HepG2 (cell line): ENCODE measurements around the gene SEPTIN5. TPM values are rescaled to one million over a fixed set of nuclear protein-coding genes. Genes with fewer than 3 reads are reported as not detected.

ENCODE experiments used
- ATAC-seq: fragments of 200-7000 bp; cut with Tn5 transposase; 3 replicates; pipeline ENCODE4 v1.9.1; 2020; ENCODE audit warnings: mild to moderate bottlenecking, moderate library complexity
- BruUV-seq: library from RNA; stranded (reverse); fragments of 400-500 nt; replicated peaks from 2 replicates; lab custom pipeline; 2021; lab: Mats Ljungman, UMichigan
- CTCF ChIA-PET: fragments of 300-600 bp; formaldehyde crosslinking; extraction: SDS; loops from one replicate; lab custom pipeline; 2021; ENCODE audit warnings: low total read pairs, inconsistent platforms, low intra/inter-chr PET ratio; lab: Yijun Ruan, JAX
- POLR2A ChIA-PET: fragments of 350-600 bp; sonication (Branson Sonifier 250); formaldehyde crosslinking; loops from one replicate; lab custom pipeline; 2020; ENCODE audit warnings: antibody characterized with exemption, inconsistent platforms; lab: Yijun Ruan, JAX
- DNase-seq: peaks from one replicate; pipeline ENCODE4 v3.0.0-alpha.2; 2015; ENCODE audit warnings: low spot score
- FAIRE-seq: peaks from 3 replicates; lab custom pipeline; 2011; peaks lifted over from hg19 to GRCh38; lab: Jason Lieb, UNC
- H2AFZ ChIP-seq: one replicate; pipeline ENCODE4 v1.6.1; 2011; ENCODE audit warnings: low read length, inconsistent platforms
- H3K27ac ChIP-seq: fragments of 300-600 bp; 3 replicates; pipeline ENCODE4 v1.8.0; 2011; ENCODE audit warnings: mixed run types, mild to moderate bottlenecking, mixed read lengths, low read length, inconsistent platforms; ENCODE audit not compliant: insufficient read depth; ENCODE audit errors: extremely low read length
- H3K27me3 ChIP-seq, 2 experiments: fragments of 200-600 bp in 1 of 2; 2 replicates in 1 of 2; 3 replicates in 1 of 2; pipeline versions ENCODE4 v1.6.0 to v1.8.0; 2011; ENCODE audit warnings: low read length in 2 of 2, mild to moderate bottlenecking in 2 of 2, moderate library complexity in 2 of 2, inconsistent platforms in 1 of 2; ENCODE audit not compliant: insufficient read depth in 2 of 2, control insufficient read depth in 1 of 2
- H3K36me3 ChIP-seq, 2 experiments: fragments of 200-600 bp in 1 of 2; replicated peaks in 1 of 2; 2 replicates in 1 of 2; 3 replicates in 1 of 2; pipeline versions ENCODE4 v1.5.1 to v1.8.0; 2011; ENCODE audit warnings: low read length in 2 of 2, inconsistent platforms in 1 of 2; ENCODE audit not compliant: insufficient read depth in 2 of 2, control insufficient read depth in 1 of 2
- H3K4me1 ChIP-seq: 2 replicates; pipeline ENCODE4 v1.5.1; 2012; ENCODE audit warnings: low read length, inconsistent platforms; ENCODE audit not compliant: insufficient read depth
- H3K4me2 ChIP-seq: 2 replicates; pipeline ENCODE4 v1.6.0; 2011; ENCODE audit warnings: low read depth, low read length, inconsistent platforms
- H3K4me3 ChIP-seq, 3 experiments: fragments of 200-600 bp in 1 of 3; sonication (generic), shearing (Covaris generic) in 1 of 3; replicated peaks in 1 of 3; 2 replicates each; pipeline ENCODE4 v1.5.1; 2011 to 2016; ENCODE audit warnings: low read length in 3 of 3, inconsistent platforms in 2 of 3, low read depth in 2 of 3, mild to moderate bottlenecking in 2 of 3, control low read depth in 1 of 3, mixed read lengths in 1 of 3; ENCODE audit not compliant: insufficient read depth in 1 of 3
- H3K79me2 ChIP-seq: one replicate; pipeline ENCODE4 v1.6.1; 2011; ENCODE audit warnings: low read length, inconsistent platforms; ENCODE audit not compliant: insufficient read depth
- H3K9ac ChIP-seq: 2 replicates; pipeline ENCODE4 v1.6.0; 2011; ENCODE audit warnings: mild to moderate bottlenecking, low read depth, low read length, inconsistent platforms; ENCODE audit not compliant: insufficient read depth
- H3K9me3 ChIP-seq: 2 replicates; pipeline ENCODE4 v1.5.1; 2012; ENCODE audit warnings: mild to moderate bottlenecking, low read length
- H4K20me1 ChIP-seq: 2 replicates; pipeline ENCODE4 v1.6.0; 2011; ENCODE audit warnings: inconsistent platforms, mild to moderate bottlenecking, low read length, moderate library complexity; ENCODE audit not compliant: insufficient read depth
- CENPX ChIP-seq: sonication (generic); formaldehyde crosslinking; IDR thresholded peaks from 2 replicates; pipeline ENCODE4 v1.9.0; 2021; ENCODE audit warnings: mild to moderate bottlenecking, missing genetic modification reagents, moderate library complexity
- PRDM10 ChIP-seq: sonication (generic); formaldehyde crosslinking; IDR thresholded peaks from 2 replicates; pipeline ENCODE4 v1.4.0; 2020; ENCODE audit warnings: low read depth, missing genetic modification reagents
- REPIN1 ChIP-seq: sonication (generic); formaldehyde crosslinking; IDR thresholded peaks from 2 replicates; pipeline ENCODE4 v1.8.0; 2022; ENCODE audit warnings: missing genetic modification reagents, low read depth, mild to moderate bottlenecking, borderline replicate concordance
- RFXANK ChIP-seq: IDR thresholded peaks from 2 replicates; pipeline ENCODE4 v1.6.1; 2016
- TOPORS ChIP-seq: sonication (generic); formaldehyde crosslinking; IDR thresholded peaks from 2 replicates; pipeline ENCODE4 v1.8.0; 2023; ENCODE audit warnings: mild to moderate bottlenecking, missing genetic modification reagents
- ZBTB49 ChIP-seq: sonication (generic); formaldehyde crosslinking; IDR thresholded peaks from 2 replicates; pipeline ENCODE4 v1.4.0; 2020; ENCODE audit warnings: missing genetic modification reagents, borderline replicate concordance
- ZNF3 ChIP-seq: IDR thresholded peaks from 2 replicates; pipeline ENCODE4 v1.7.0; 2017; ENCODE audit warnings: inconsistent platforms
- ZNF34 ChIP-seq: sonication (generic); formaldehyde crosslinking; IDR thresholded peaks from 2 replicates; pipeline ENCODE4 v1.4.0; 2020; ENCODE audit warnings: mild to moderate bottlenecking, missing genetic modification reagents, borderline replicate concordance
- ZNF432 ChIP-seq: sonication (generic); formaldehyde crosslinking; IDR thresholded peaks from 2 replicates; pipeline ENCODE4 v1.5.0; 2020; ENCODE audit warnings: missing genetic modification reagents, mild to moderate bottlenecking, borderline replicate concordance
- ZNF720 ChIP-seq: sonication (generic); formaldehyde crosslinking; IDR thresholded peaks from 2 replicates; pipeline ENCODE4 v1.4.0; 2020; ENCODE audit warnings: missing genetic modification reagents
- WGBS: methylation state at CpG from one replicate; pipeline ENCODE4 v1.1.6; 2017; ENCODE audit warnings: low lambda C conversion rate; 5-methylcytosine and 5-hydroxymethylcytosine counted together
- in situ Hi-C: cut with HindIII; loops from 2 replicates; pipeline ENCODE4 v1.10.0; 2017; ENCODE audit warnings: low pct_unique_long_range_greater_than_20kb; ENCODE audit not compliant: extremely low pct_ligation_motif_present
- intact Hi-C: fragments of 100-400 bp; cut with micrococcal nuclease; formaldehyde crosslinking; loops from one replicate; pipeline ENCODE4 v1.10.0; 2022; ENCODE audit not compliant: unreplicated experiment
- polyA plus RNA-seq, 8 experiments: library from polyadenylated mRNA; depleted of rRNA in 3 of 8; stranded (reverse) in 7 of 8; unstranded in 1 of 8; fragments of >200 nt; fragmentation: Illumina TruSeq in 4 of 8; extraction: Trizol in 4 of 8; gene quantifications; 2 replicates each; pipeline versions ENCODE4 v1.2.1 to v1.2.3, GENCODE V29; 2011 to 2016; ENCODE audit warnings: low read depth in 4 of 8, missing spikeins in 1 of 8, mixed read lengths in 1 of 8; ENCODE audit not compliant: insufficient read depth in 1 of 8
- total RNA-seq, 5 experiments: library from RNA; depleted of rRNA; stranded (reverse); fragments of >200 nt; fragmentation: Illumina TruSeq; extraction: Trizol; gene quantifications; 2 replicates each; pipeline ENCODE4 v1.2.3, GENCODE V29; 2016; ENCODE audit warnings: low read depth in 1 of 5
- TF ChIP-seq, protein P1 (sequence below): sonication (generic); formaldehyde crosslinking; IDR thresholded peaks from 2 replicates; pipeline ENCODE4 v1.4.0; 2020; ENCODE audit warnings: missing genetic modification reagents, borderline replicate concordance

The SEPTIN5 gene
- total and polyA plus RNA-seq, 2 of the 13 experiments (the other 11 are each of a cell fraction or from before 2014, with no cell fraction given), result 0.33 TPM; not detected in 1

GRCh38 chr22:19667872-19668740 is 46.2 kb upstream of the SEPTIN5 start (continued):
- TF ChIP-seq CENPX (CRISPR knock-in tag), result no peak
- no peak for TF ChIP-seq RFXANK (CRISPR knock-in tag)

- WGBS, result 46% methylated on average over 9 of the region's 10 CpGs
- TF ChIP-seq, protein P1, sequence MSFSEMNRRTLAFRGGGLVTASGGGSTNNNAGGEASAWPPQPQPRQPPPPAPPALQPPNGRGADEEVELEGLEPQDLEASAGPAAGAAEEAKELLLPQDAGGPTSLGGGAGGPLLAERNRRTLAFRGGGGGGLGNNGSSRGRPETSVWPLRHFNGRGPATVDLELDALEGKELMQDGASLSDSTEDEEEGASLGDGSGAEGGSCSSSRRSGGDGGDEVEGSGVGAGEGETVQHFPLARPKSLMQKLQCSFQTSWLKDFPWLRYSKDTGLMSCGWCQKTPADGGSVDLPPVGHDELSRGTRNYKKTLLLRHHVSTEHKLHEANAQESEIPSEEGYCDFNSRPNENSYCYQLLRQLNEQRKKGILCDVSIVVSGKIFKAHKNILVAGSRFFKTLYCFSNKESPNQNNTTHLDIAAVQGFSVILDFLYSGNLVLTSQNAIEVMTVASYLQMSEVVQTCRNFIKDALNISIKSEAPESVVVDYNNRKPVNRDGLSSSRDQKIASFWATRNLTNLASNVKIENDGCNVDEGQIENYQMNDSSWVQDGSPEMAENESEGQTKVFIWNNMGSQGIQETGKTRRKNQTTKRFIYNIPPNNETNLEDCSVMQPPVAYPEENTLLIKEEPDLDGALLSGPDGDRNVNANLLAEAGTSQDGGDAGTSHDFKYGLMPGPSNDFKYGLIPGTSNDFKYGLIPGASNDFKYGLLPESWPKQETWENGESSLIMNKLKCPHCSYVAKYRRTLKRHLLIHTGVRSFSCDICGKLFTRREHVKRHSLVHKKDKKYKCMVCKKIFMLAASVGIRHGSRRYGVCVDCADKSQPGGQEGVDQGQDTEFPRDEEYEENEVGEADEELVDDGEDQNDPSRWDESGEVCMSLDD (CRISPR knock-in tag), result no peak
- TF ChIP-seq TOPORS, result no peak
- no peak for TF ChIP-seq ZNF432 (CRISPR knock-in tag)
- no peak for TF ChIP-seq ZNF720 (CRISPR knock-in tag)
- TF ChIP-seq ZBTB49 (CRISPR knock-in tag), result no peak
- no peak for TF ChIP-seq ZNF34 (CRISPR knock-in tag)
- no peak for TF ChIP-seq ZNF3 (CRISPR knock-in tag)
- TF ChIP-seq REPIN1 (CRISPR knock-in tag), result no peak
- no peak for TF ChIP-seq PRDM10 (CRISPR knock-in tag)
Observed at GRCh38 chr22:19668748-19669147, 45.6 kb upstream of the SEPTIN5 start.

More at GRCh38 chr22:19668748-19669147, 45.6 kb upstream of the SEPTIN5 start:
- H3K9ac ChIP-seq, result no peak overlapping the region
- CTCF ChIA-PET, result no interaction called here
- DNase-seq (no peak), ATAC-seq (no peak), FAIRE-seq (no peak)
- no peaks in the 10 kb centered on the region for H3K79me2 ChIP-seq
- no peak overlapping the region for H3K4me2 ChIP-seq
- POLR2A ChIA-PET, result no interaction called here
- peaks cover 4 to 54% of the 10 kb centered on the region in 2 experiments; a peak in 4 of 5 replicates for H3K27me3 ChIP-seq
- H3K9me3 ChIP-seq, result no peaks in the 10 kb centered on the region
- no peaks in the 10 kb centered on the region for H3K36me3 ChIP-seq
- H3K27ac ChIP-seq, result no peak overlapping the region
- BruUV-seq, result no TSS peak
- H2AFZ ChIP-seq, result no peak overlapping the region
- H4K20me1 ChIP-seq, result no peaks in the 10 kb centered on the region; the same call in 1 of the 2 replicates
- in situ Hi-C loops, result no loop called here
- no peak overlapping the region for H3K4me3 ChIP-seq
- intact Hi-C loops, result no loop called here
- no peaks in the 10 kb centered on the region for H3K4me1 ChIP-seq
